ENCODE measurements around the gene ARFRP1.

Gene ARFRP1

GRCh38 chr20:63707558-63708300 lies at the start of gene ARFRP1, which contains the start of gene ZGPAT:
Gene ARFRP1, minus strand, starts transcription at chr20:63707976. Its CDS starts 885 bp downstream, at chr20:63707091.
Gene ZGPAT, plus strand, starts transcription at chr20:63708039. Its CDS starts 542 bp downstream, at chr20:63708581.
- peak; percentile 75 to 82 for DNase-seq (ENCODE audit: low read depth in 2 of 2)

DNA sequence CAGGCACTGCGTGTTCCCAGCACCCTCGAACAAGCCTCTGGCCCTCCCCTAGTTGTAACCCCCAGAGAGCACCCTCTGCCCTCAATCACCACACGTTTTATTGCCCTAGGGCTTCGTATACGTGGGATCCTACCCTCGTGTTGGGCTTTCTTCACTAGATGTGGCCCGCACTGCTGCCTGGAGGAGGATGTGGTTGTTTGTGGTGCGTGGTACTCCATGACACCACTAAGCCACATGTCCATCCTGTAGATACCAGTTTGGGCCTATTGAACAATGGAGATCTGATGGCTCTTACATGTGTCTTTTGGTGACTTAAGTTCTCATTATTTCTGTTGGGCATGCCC lies 48.8 kb upstream of the ARFRP1 start:
- no peak for DNase-seq (ENCODE audit: low read depth in 2 of 2)

GRCh38 chr20:63755933-63756647 lies 48.3 kb upstream of the ARFRP1 start:
- DNase-seq (ENCODE audit: low read depth in 2 of 2): no peak

GRCh38 chr20:63754008-63754407 lies 46.2 kb upstream of the ARFRP1 start:
- no peak for DNase-seq (ENCODE audit: low read depth in 2 of 2)

DNA sequence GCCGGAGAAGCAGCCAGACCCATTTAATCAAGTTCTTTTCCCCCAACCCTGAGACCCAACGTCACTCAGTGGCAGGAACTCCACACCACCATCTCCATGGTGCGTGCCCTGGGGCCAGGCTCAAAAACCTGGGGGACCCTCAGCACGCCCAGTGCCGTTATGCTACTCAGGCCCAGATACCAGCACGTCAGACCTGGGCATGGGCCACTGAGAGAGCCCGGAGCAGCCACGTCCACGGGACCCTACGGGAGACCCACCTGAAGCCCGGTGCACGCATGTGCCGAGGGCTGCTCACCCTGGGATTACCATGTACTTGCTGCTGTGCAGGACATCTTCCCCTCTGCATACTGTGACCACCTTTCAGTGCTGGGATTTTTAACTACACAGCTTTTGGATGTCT lies 45.6 kb upstream of the ARFRP1 start:
- DNase-seq (ENCODE audit: low read depth in 2 of 2): no peak

DNA sequence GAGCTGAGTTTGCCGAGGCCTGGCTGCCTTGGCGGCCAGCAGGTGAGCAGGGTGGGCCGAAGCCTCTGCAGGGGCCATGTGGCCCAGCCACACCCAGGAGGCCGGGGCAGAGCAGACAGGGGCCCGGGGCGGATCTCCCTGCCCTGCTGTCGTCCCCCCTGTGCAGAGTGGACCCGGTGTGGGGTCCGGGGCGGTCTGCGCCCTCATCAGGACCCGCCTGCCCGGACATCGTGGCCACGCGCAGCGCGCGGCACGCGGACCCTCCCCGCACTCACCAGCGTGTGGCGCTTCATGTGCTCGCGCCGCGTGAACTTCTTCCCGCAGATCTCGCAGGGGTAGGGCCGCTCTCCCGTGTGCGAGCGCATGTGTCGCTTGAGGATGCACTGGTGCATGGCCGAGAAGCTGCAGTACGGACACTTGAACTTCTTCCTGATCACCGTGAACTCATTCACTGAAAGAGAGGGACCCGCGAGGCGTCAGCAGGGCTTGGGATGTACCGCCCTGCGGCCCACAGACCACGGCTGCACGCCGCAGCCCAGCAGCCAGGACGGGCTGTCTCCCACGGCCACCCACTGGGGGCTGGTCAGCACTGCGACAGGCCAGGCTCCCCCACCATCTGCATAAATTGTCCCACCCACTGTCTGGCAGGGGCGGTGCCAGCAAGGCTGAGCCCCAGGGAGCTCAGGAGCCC lies 44.8 kb upstream of the ARFRP1 start:
- no peak for DNase-seq (ENCODE audit: low read depth in 2 of 2)

GRCh38 chr20:63751471-63752271 lies 43.9 kb upstream of the ARFRP1 start:
- no peak for DNase-seq (ENCODE audit: low read depth in 2 of 2)

DNA sequence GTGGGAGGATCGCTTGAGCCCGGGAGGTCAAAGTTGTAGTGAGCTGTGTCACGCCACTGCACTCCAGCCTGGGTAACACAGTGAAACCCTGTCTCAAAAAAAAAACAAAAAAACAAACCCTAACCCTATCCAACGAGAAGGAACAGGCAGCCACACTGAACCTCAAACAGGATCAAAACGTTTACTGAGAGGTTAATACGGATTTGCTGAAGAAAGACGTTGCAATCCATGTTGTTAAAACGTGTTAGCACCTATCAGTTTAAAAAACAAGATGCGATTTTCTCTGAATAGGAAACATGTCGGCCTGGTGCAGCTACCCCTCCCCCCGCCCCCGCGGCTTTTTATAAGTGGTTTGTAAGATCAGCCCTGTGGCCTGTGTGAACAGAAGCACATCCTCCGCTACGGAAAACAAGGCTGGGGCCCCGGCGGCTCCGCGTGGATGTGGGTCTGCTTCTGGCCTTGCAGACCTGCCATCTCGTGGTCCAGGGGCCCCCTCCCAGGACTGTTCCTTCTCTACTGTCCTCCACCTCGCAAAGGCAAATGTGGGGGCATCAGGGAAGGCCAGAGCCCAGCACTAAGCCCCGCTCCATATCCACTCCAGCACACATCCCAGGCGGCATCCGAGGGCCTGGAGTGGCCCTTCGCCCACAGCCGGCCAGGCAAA lies 43.2 kb upstream of the ARFRP1 start:
- peak in 1 of 2 experiments; percentile 42 for DNase-seq (ENCODE audit: low read depth in 2 of 2)

DNA sequence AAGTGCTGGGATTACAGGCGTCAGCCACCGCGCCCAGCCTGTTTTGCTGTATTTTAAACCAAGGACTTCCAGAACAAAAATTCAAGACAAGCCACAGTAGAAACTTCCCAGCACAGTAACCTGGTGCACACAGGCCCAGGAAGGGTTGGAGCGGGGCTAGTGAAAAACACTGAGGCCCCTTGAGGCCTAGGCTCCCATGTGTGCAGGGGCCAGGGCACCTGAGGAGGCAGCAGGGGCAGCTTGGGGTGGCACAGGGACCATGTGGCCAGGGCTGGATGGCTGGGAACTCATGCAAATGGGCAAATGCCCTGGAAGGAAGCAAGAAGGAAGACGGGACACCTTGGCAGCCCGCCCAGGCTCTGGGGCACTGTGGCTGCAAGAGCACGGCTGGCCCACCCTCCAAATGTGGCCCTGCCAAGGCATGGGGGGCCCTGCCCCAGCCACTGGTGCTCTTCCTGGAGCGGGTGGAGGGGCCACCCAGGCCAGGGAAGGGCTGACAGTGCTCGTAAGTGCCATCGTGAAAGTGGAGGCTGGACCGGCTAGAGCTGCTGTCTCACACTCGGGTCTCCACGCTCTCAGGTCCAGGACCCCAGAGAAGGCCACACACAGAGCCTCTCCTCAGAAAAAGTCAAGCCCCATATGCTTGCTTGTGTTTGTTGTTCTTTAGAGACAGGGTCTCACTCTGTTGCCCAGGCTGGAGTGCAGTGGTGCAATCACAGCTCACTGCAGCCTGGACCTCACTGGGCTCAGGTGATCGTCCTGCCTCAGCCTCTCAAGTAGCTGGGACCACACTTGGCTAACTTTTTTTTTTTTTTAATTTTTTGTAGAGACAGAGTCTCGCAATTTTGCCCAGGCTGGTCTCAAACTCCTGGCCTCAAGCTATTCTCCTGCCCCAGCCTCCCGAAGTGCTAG lies 42.1 kb upstream of the ARFRP1 start:
- DNase-seq (ENCODE audit: low read depth in 2 of 2): no peak

DNA sequence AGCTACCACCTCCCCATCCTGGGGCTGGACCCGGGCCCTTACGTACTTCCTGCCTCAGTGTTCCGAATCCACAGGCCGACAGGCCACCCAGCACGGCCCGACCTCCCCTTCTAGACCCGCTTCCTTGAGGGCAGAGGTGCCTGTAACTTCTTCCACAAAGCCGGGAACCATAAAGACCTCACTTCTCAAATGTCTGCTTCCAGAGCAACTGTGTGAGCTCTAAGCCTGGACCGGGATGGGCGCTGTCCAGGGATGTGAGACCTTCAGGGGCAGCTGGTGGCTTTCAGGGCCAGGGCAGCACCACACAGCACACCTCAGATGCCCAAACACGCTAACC lies 41.1 kb upstream of the ARFRP1 start:
- no peak for DNase-seq (ENCODE audit: low read depth in 2 of 2)

DNA sequence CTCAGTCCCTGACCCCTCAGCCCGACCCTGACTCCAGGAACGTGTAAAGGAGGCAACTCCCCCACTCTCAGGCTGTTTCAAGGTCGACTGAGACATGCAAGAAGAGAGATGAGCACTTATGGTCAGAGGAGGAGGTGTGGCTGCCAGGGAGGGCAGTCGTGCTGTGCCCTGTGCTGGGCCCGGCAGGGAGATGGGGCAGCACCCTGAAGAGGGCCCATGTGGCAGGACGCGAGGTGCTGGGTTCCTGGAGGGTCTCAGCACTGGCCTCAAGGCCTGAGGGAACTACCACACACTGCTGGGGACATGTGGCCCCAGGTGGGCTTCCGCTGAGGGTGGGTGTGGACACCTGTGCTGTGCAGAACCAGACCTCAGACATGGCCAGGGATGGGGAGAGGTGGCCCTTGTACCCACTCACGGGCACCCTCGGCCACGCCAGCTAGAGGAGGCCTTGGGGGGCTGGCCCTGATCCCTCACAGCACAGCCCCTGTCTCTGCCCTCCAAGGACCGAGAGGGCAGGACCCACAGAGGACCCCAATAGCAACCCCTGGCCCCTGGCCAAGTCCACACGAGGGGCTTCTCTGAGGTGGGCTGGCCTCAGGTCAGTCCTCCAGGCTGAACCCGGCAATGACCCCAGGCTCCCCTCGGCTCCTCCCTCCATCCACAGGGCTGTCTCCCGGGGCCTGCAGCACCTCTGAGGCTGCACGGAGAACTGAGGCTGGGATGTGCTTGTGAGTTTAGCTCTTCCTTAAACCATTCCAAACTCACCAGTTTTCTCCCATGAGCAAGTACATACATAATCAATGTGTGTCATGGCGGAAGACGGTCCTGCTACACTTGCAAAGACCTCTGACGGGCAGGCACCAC lies 40.5 kb upstream of the ARFRP1 start:
- no peak for DNase-seq (ENCODE audit: low read depth in 2 of 2)

DNA sequence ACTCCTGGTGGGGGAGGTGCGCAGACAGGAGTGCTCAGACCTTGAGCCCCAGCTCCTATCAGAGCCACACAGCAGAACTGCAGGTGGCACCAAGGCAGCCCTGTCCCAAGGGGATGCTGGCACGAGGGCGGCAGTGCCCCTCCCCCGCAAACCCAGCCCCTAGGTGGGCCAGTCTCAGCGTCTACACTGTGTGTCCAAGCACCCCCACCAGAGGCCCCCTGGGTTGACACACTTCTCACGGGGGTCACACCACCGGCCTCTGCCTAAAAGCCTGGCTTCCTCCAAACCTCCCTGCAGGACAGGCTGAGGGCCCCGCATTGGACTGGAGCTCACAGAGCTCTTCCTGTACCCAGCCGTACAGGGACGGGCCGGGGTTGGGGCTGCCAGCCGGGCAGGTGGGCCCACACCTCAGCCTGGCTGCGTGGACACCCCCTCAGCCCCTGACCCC lies 39.9 kb upstream of the ARFRP1 start:
- no peak for DNase-seq (ENCODE audit: low read depth in 2 of 2)

DNA sequence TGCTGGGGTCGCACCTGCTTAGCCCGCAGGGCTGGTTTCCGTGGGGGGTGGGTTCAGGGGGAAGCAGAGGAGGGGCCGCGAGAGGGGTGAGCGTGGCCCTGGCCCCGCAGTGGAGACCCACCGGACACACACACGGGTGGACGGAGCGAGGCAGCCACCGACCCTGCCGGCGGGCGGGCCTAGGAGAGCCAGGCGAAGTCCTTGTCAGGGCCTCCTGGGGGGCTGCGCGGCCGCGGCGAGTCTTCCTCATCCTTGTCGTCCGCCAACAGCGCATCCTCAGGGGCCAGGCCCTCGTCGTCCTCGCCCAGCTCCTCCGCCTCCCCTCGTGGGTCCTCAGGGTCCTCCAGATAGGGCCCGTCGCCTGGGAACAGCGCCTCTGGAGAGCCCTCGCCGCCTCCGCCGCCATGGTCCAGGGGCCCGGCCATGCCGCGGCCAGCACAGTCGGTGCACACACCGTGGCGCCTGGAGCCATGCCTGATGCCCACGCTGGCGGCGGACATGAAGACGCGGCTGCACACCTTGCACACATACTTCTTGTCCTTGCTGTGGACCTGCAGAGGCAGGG lies 39.1 kb upstream of the ARFRP1 start:
- no peak for DNase-seq (ENCODE audit: low read depth in 2 of 2)

- no peak for DNase-seq (ENCODE audit: low read depth in 2 of 2)
These were observed 38.4 kb upstream of the ARFRP1 start for GRCh38 chr20:63745961-63746731.

DNA sequence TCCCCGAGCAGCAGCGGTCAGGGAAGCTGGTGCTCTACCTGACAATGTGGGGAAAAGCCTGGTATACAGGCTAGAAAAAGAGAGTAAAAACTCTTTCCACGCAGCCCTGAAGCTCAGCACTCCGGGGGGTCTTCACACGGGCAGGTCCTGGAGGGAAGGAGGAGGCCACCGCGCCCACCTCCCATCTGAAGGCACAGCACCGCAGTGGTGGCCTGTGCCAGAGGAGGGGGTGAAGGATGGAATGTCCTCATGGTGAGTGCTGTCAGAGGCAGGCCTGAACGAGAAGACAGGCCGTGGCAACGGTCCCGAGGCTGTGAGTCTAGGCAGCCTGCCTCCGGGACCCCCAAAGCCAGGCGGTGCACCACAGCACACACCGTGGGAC lies 37.6 kb upstream of the ARFRP1 start:
- DNase-seq (ENCODE audit: low read depth in 2 of 2): no peak

GRCh38 chr20:63744574-63745423 lies 37.0 kb upstream of the ARFRP1 start:
- DNase-seq (ENCODE audit: low read depth in 2 of 2): no peak

GRCh38 chr20:63744158-63744557 lies 36.4 kb upstream of the ARFRP1 start:
- DNase-seq (ENCODE audit: low read depth in 2 of 2): no peak
